Hair follicle dermal papilla cell (primary cell): Measurements from ENCODE around the gene TMA7. TPM values are rescaled to one million over a fixed set of nuclear protein-coding genes. Genes with fewer than 3 reads are reported as not detected.

Source experiments
- total RNA-seq: library from RNA; depleted of rRNA; stranded (reverse); fragments of >200 nt; gene quantifications from 2 replicates; pipeline ENCODE4 v1.2.3, GENCODE V29; 2012

Gene TMA7
- 59.2 and 74.0 TPM in 2 replicates for total RNA-seq

DNA sequence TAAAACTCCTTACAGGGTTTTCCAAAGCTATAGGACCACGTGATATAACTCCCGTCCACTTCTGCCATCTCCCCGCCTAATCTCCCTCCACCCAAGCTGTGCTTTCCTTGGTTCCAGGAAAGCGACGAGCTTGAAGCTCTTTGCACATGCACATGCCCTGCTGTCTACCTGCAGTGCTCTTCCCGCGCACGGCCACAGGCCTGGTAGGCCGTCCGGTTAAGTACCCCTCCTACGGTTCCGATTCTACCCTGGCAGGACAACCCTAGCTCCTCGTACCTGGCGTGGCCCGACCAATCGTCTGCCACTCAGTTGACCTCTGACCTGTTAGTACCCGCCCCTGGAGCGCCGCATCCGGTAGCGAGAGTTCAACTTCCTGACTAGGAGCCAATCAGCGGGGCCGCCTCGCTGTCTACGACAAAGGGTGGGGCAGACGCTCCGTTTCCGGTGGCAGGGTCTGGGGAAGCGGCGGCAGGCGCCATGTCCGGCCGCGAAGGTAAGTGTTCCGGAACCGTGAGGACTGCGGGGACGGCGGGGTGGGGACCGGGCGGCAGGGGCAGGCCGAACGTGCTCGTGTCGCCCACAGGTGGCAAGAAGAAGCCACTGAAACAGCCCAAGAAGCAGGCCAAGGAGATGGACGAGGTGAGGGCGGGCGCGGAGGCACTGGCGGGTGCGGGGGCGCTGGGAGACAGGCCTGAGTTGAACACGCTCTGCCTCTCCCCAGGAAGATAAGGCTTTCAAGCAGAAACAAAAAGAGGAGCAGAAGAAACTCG lies at the start of gene TMA7, which contains the start of gene CCDC51:
Gene TMA7 (plus strand): TSS at position 438 of the 770 bp plus-strand sequence. CDS start 40 bp downstream, at position 478.
Gene CCDC51 (minus strand): TSS at position 300 of the 770 bp plus-strand sequence. CDS start 4,991 bp downstream, outside the sequence.

DNA sequence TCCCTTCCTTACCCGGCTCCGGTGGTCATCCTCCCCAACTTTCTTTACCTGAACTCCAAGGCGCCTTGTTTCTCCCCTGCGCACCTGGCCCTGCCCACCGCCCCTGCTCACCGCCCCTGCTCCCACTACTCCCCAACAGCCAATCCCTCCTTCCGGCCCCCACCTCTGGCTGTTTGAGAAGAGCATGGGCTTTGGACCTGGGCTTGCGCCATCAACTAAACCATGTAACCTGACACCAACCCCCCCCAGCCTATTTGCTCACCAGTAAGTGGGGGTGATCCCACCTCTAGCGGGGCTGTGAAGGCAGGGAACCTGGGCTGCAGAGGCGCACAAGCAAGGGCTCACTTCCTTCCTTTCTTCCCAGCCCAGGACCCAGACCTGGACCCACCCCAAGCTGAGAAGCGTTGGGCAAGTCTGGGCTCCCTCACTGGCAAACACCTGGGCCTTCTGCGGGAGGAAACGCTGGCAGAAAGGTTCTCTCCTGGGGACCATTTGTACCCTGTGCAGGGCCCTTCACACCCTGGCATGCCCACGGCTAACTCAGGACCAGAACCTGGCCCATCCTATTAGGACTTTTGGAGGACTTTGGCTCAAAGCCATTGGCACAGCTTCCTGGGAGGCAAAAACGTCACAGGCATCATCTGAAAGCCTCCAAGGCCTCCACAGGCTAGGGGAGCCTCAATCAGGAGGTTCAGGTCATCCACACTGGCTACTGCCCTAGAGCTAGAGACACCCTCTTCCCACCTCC lies 9.9 kb upstream of the TMA7 start, which contains the start of gene PLXNB1:
Gene PLXNB1 (minus strand): TSS at position 127 of the 748 bp plus-strand sequence. CDS start 5,475 bp downstream, outside the sequence.

DNA sequence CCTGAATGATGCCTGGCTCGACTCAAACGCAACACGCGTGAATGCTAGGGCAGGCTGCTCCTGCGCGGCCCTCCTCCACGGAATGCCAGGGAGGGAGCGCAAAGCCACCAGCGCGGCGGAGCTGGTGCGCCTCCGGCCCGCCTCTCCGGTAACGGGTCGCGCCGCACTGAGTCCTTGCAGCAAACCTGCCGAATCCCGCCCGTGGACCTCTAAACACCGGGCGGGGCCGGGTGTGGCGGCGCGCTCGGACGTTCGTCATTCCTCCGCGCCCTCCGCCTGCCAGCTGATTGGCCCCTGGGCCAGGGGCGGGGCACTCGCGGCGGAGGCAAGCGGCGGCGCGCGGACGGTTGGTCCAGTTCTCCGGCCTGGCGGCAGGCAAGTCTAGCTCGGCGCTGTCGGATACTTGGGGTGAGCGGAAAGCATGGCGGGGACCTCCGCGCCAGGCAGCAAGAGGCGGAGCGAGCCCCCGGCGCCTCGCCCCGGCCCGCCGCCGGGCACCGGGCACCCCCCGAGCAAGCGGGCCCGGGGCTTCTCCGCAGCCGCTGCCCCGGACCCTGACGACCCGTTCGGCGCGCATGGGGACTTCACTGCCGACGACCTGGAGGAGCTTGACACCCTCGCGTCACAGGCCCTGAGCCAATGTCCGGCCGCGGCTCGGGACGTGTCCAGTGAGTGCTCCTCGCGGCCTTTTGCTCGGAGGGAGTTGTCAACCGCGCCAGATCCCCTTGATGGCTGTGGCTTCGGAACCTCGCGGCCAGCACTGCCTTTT lies 6.6 kb downstream of the TMA7 start, which contains the start of gene ATRIP:
Gene ATRIP (plus strand): TSS at position 313 of the 769 bp plus-strand sequence. CDS start 109 bp downstream, at position 422.

Other genes with a start within 250 kb of the TMA7 start
- not detected in 2 replicates for gene CAMP, start 216.8 kb upstream of the TMA7 start, total RNA-seq
- gene ZNF589, start 199.2 kb upstream of the TMA7 start, total RNA-seq: 7.3 and 10.2 TPM in 2 replicates
- 28.4 and 29.4 TPM in 2 replicates for gene NME6, start 138.9 kb upstream of the TMA7 start, total RNA-seq
- gene SPINK8, start 106.6 kb upstream of the TMA7 start, total RNA-seq: not detected in 2 replicates
- gene FBXW12, start 68.0 kb upstream of the TMA7 start, total RNA-seq: 0.12 and 0.32 TPM in 2 replicates
- 15.4 and 21.1 TPM in 2 replicates for gene PLXNB1, start 10.2 kb upstream of the TMA7 start, total RNA-seq
- 8.0 and 10.6 TPM in 2 replicates for gene CCDC51, start 138 bp upstream of the TMA7 start, total RNA-seq
- 4.1 and 4.7 TPM in 2 replicates for gene ATRIP, start 6.5 kb downstream of the TMA7 start, total RNA-seq
- 116 TPM in 2 replicates for gene SHISA5, start 63.9 kb downstream of the TMA7 start, total RNA-seq
- 12.8 and 15.7 TPM in 2 replicates for gene PFKFB4, start 116.5 kb downstream of the TMA7 start, total RNA-seq
- gene UCN2, start 123.5 kb downstream of the TMA7 start, total RNA-seq: 2.6 and 2.9 TPM in 2 replicates
- 57.8 and 66.9 TPM in 2 replicates for gene COL7A1, start 155.1 kb downstream of the TMA7 start, total RNA-seq
- gene UQCRC1, start 169.4 kb downstream of the TMA7 start, total RNA-seq: 311 and 364 TPM in 2 replicates
- gene TMEM89, start 181.5 kb downstream of the TMA7 start, total RNA-seq: not detected in 2 replicates
- gene SLC26A6, start 195.2 kb downstream of the TMA7 start, total RNA-seq: 25.3 and 35.4 TPM in 2 replicates
- gene CELSR3, start 222.6 kb downstream of the TMA7 start, total RNA-seq: 1.3 and 1.6 TPM in 2 replicates
- 20.2 and 21.1 TPM in 2 replicates for gene NCKIPSD, start 245.7 kb downstream of the TMA7 start, total RNA-seq